DND-41 (cell line): Measurements from ENCODE around the gene PITPNM1.

ENCODE experiments used
- EZH2 ChIP-seq: IDR thresholded peaks from 3 replicates; pipeline ENCODE4 v1.6.1; 2012; ENCODE audit warnings: borderline replicate concordance, low read depth, mild to moderate bottlenecking, moderate library complexity, low read length, inconsistent platforms; ENCODE audit not compliant: severe bottlenecking
- TF ChIP-seq, protein P1 (sequence below): IDR thresholded peaks from 2 replicates; pipeline ENCODE4 v1.5.1; 2012; ENCODE audit warnings: borderline replicate concordance, low read length, moderate library complexity, mild to moderate bottlenecking; ENCODE audit not compliant: poor library complexity, severe bottlenecking; ENCODE audit errors: extremely low read depth

- TF ChIP-seq, protein P1, sequence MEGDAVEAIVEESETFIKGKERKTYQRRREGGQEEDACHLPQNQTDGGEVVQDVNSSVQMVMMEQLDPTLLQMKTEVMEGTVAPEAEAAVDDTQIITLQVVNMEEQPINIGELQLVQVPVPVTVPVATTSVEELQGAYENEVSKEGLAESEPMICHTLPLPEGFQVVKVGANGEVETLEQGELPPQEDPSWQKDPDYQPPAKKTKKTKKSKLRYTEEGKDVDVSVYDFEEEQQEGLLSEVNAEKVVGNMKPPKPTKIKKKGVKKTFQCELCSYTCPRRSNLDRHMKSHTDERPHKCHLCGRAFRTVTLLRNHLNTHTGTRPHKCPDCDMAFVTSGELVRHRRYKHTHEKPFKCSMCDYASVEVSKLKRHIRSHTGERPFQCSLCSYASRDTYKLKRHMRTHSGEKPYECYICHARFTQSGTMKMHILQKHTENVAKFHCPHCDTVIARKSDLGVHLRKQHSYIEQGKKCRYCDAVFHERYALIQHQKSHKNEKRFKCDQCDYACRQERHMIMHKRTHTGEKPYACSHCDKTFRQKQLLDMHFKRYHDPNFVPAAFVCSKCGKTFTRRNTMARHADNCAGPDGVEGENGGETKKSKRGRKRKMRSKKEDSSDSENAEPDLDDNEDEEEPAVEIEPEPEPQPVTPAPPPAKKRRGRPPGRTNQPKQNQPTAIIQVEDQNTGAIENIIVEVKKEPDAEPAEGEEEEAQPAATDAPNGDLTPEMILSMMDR: no peak
- TF ChIP-seq EZH2: no peak
Measured at GRCh38 chr11:67468456-67468758, 36.8 kb downstream of the PITPNM1 start.
